ENCODE data around the gene F8A1. TPM values are rescaled to one million over a fixed set of nuclear protein-coding genes. Genes with fewer than 3 reads are reported as not detected.

Gene F8A1
- total RNA-seq, 2 donors from 2014 or later: 14.5 to 21.7 TPM

Small RNA genes within 50 kb of the gene (microRNA-seq; reads per million reads assigned to microRNA genes)
- gene MIR1184-1 (ENCODE audit: borderline microRNAs expressed in 2 of 2): 0 reads per million in 2 donors

Other genes with a start within 250 kb of the F8A1 start
- 1 to 10 TPM in 1 of 2 donors, not detected in 1; 1.2 TPM for gene CTAG2, start 232.8 kb upstream of the F8A1 start, total RNA-seq
- gene GAB3, start 135.3 kb upstream of the F8A1 start, total RNA-seq: 1 to 10 TPM; 5.8 to 6.6 TPM
- 10 to 100 TPM; 21.6 to 26.5 TPM for gene DKC1, start 123.5 kb upstream of the F8A1 start, total RNA-seq
- 10 to 100 TPM; 36.8 to 49.5 TPM for gene MPP1, start 80.9 kb upstream of the F8A1 start, total RNA-seq
- not detected for gene SMIM9, start 51.7 kb upstream of the F8A1 start, total RNA-seq
- 10 to 100 TPM; 28.1 to 31.0 TPM for gene F8, start 136.4 kb downstream of the F8A1 start, total RNA-seq
- gene FUNDC2, start 140.5 kb downstream of the F8A1 start, total RNA-seq: 100 to 1,000 TPM; 125 to 126 TPM
- 1 to 10 TPM; 3.7 to 5.8 TPM for gene CMC4, start 184.8 kb downstream of the F8A1 start, total RNA-seq
- gene MTCP1, start 184.8 kb downstream of the F8A1 start, total RNA-seq: 10 to 100 TPM; 15.7 to 22.7 TPM
- gene BRCC3, start 185.2 kb downstream of the F8A1 start, total RNA-seq: 10 to 100 TPM; 13.4 to 15.2 TPM

Data from posterior vena cava (tissue), 2 donors.